ENCODE measurements around the gene CAMK1D.
"Not testable (repeated sequence)": the region's sequence is repeated elsewhere in the genome, so short reads cannot be mapped to it uniquely, and the experiment has no call there.

The CAMK1D gene

GRCh38 chr10:12470719-12471118 is 121.4 kb downstream of the CAMK1D start:
- no peak for DNase-seq

GRCh38 chr10:12471135-12471534 is 121.8 kb downstream of the CAMK1D start:
- DNase-seq: no peak

GRCh38 chr10:12473491-12473890 is 124.1 kb downstream of the CAMK1D start:
- DNase-seq: no peak

GRCh38 chr10:12474727-12475412 is 125.5 kb downstream of the CAMK1D start:
- no peak for DNase-seq

- DNase-seq: no peak
These were observed 127.3 kb downstream of the CAMK1D start for GRCh38 chr10:12476656-12477055.

GRCh38 chr10:12479437-12479844 is 130.1 kb downstream of the CAMK1D start:
- DNase-seq: no peak

GRCh38 chr10:12479924-12480323 is 130.6 kb downstream of the CAMK1D start:
- DNase-seq: no peak

- no peak for DNase-seq
These were observed 131.1 kb downstream of the CAMK1D start for GRCh38 chr10:12480440-12480839.

- DNase-seq: no peak
These were observed 132.6 kb downstream of the CAMK1D start for GRCh38 chr10:12481924-12482323.

- DNase-seq: peak; percentile 48
These were observed 133.2 kb downstream of the CAMK1D start for GRCh38 chr10:12482587-12482986.

- peak; percentile 34 for DNase-seq
These were observed 134.9 kb downstream of the CAMK1D start for GRCh38 chr10:12484002-12484918.

- DNase-seq: peak; percentile 25
These were observed 135.8 kb downstream of the CAMK1D start for GRCh38 chr10:12484941-12485805.

- DNase-seq: no peak
These were observed 138.0 kb downstream of the CAMK1D start for GRCh38 chr10:12487366-12487765.

GRCh38 chr10:12488626-12489025 is 139.3 kb downstream of the CAMK1D start:
- DNase-seq: no peak

GRCh38 chr10:12489357-12489756 is 140.0 kb downstream of the CAMK1D start:
- no peak for DNase-seq

GRCh38 chr10:12489806-12490205 is 140.5 kb downstream of the CAMK1D start:
- no peak for DNase-seq

- no peak for DNase-seq
These were observed 141.6 kb downstream of the CAMK1D start for GRCh38 chr10:12490963-12491362.

GRCh38 chr10:12491491-12491890 is 142.1 kb downstream of the CAMK1D start:
- DNase-seq: no peak

GRCh38 chr10:12492016-12492415 is 142.7 kb downstream of the CAMK1D start:
- DNase-seq: no peak

GRCh38 chr10:12497046-12497445 is 147.7 kb downstream of the CAMK1D start:
- not testable (repeated sequence) for DNase-seq

- no peak for DNase-seq
These were observed 150.0 kb downstream of the CAMK1D start for GRCh38 chr10:12499076-12499986.
